ENCODE results near the gene SHH. TPM values are rescaled to one million over a fixed set of nuclear protein-coding genes. Genes with fewer than 3 reads are reported as not detected.

Gene SHH
- total RNA-seq, 1 experiment from 2014 or later, result 4.7 TPM

DNA sequence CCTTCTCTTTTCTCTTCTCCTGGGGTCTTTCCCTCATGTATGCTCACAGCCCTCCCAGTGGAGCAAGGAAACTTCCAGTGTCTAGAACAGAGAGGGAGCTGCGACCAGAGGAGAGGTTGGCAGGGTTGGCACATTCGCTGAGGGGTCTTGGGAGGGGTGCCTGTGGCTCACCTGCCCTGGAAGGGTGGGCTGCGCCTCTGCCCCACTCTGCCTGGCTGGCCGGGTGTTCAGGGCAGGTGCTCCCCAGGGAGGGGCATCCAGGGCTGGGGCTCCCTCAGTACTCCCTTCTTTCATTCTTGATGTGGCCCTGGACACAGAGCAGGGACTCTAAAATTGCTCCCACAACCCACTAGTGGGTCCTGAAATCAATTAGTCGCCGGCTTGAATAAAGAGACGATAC is 16.9 kb downstream of the SHH start:
- POLR2A ChIA-PET, result no interaction called here
- Mint-ChIP-seq H3K4me1 (ENCODE audit: low read depth, unreplicated experiment) (no peaks in the 10 kb centered on the region), H3K4me3 (ENCODE audit: unreplicated experiment) (no peak overlapping the region), H3K27ac (ENCODE audit: unreplicated experiment) (no peak overlapping the region), H3K27me3 (ENCODE audit: insufficient read depth, unreplicated experiment) (no peaks in the 10 kb centered on the region), H3K9me3 (ENCODE audit: unreplicated experiment) (no peaks in the 10 kb centered on the region), H3K36me3 (ENCODE audit: insufficient read depth, unreplicated experiment) (no peaks in the 10 kb centered on the region)
- no peaks in the 10 kb centered on the region for H3K36me3 ChIP-seq (ENCODE audit: control insufficient read depth, insufficient read depth, low read length)
- intact Hi-C loops (cut with micrococcal nuclease; ENCODE audit: unreplicated experiment), result loop anchor here (5.0 kb wide), 1 partner anchor 1022 kb away; no protein-coding TSS in a partner anchor
- TF ChIP-seq, protein P1, sequence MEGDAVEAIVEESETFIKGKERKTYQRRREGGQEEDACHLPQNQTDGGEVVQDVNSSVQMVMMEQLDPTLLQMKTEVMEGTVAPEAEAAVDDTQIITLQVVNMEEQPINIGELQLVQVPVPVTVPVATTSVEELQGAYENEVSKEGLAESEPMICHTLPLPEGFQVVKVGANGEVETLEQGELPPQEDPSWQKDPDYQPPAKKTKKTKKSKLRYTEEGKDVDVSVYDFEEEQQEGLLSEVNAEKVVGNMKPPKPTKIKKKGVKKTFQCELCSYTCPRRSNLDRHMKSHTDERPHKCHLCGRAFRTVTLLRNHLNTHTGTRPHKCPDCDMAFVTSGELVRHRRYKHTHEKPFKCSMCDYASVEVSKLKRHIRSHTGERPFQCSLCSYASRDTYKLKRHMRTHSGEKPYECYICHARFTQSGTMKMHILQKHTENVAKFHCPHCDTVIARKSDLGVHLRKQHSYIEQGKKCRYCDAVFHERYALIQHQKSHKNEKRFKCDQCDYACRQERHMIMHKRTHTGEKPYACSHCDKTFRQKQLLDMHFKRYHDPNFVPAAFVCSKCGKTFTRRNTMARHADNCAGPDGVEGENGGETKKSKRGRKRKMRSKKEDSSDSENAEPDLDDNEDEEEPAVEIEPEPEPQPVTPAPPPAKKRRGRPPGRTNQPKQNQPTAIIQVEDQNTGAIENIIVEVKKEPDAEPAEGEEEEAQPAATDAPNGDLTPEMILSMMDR (IDR thresholded peaks at IDR 0.05; ENCODE audit: insufficient read depth in 1 of 2, low read depth in 1 of 2, low read length in 1 of 2, severe bottlenecking in 1 of 2, unreplicated experiment in 1 of 2), result no peak
- no TSS peak for BruUV-seq (replicated peaks)
- H3K4me1 ChIP-seq, result peaks cover 7% of the 10 kb centered on the region; the same call in 1 of the 2 replicates
- CTCF ChIA-PET, result no interaction called here
- no peaks in the 10 kb centered on the region for H3K9me3 ChIP-seq
- H3K27me3 ChIP-seq (replicated peaks; ENCODE audit: control insufficient read depth, insufficient read depth, low read length), result no peaks in the 10 kb centered on the region
- DNase-seq, result no peak
- no peak overlapping the region for H3K4me3 ChIP-seq (ENCODE audit: low read depth, low read length)

DNA sequence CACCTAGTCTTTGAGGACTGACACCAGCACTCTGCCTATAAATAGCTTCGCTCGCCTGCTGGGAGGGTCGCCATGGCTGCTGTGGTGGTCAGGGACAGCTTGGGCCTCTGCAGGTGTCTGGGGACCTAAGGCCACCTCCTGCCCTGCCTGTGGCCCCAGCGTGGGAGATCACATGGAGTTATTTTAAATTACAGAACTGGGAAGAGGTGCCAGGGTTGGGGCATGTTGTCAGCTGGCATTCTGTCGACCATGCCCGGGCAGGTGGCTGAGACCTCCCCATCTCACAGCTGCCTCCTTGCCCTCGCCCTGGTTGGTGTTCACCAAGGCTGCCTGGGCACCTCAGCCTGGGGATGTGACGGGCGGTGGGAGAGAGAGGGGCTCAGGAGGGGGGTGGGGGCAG is 18.1 kb downstream of the SHH start:
- Mint-ChIP-seq H3K9me3 (ENCODE audit: unreplicated experiment) (no peaks in the 10 kb centered on the region), H3K36me3 (ENCODE audit: insufficient read depth, unreplicated experiment) (peaks cover 2% of the 10 kb centered on the region), H3K4me3 (ENCODE audit: unreplicated experiment) (no peak overlapping the region), H3K27me3 (ENCODE audit: insufficient read depth, unreplicated experiment) (no peaks in the 10 kb centered on the region), H3K4me1 (ENCODE audit: low read depth, unreplicated experiment) (no peaks in the 10 kb centered on the region), H3K27ac (ENCODE audit: unreplicated experiment) (no peak overlapping the region)
- ChIA-PET CTCF (no interaction called here), POLR2A (no interaction called here)
- TF ChIP-seq, protein P1 (IDR thresholded peaks at IDR 0.05; ENCODE audit: insufficient read depth in 1 of 2, low read depth in 1 of 2, low read length in 1 of 2, severe bottlenecking in 1 of 2, unreplicated experiment in 1 of 2), result no peak
- no peak for DNase-seq
- no peaks in the 10 kb centered on the region for H3K36me3 ChIP-seq (ENCODE audit: control insufficient read depth, insufficient read depth, low read length)
- no peaks in the 10 kb centered on the region for H3K27me3 ChIP-seq (replicated peaks; ENCODE audit: control insufficient read depth, insufficient read depth, low read length)
- intact Hi-C loops (cut with micrococcal nuclease; ENCODE audit: unreplicated experiment), result no loop called here
- peaks cover 7% of the 10 kb centered on the region; the same call in 1 of the 2 replicates for H3K4me1 ChIP-seq
- no peak overlapping the region for H3K4me3 ChIP-seq (ENCODE audit: low read depth, low read length)
- no peaks in the 10 kb centered on the region for H3K9me3 ChIP-seq
- no TSS peak for BruUV-seq (replicated peaks)

DNA sequence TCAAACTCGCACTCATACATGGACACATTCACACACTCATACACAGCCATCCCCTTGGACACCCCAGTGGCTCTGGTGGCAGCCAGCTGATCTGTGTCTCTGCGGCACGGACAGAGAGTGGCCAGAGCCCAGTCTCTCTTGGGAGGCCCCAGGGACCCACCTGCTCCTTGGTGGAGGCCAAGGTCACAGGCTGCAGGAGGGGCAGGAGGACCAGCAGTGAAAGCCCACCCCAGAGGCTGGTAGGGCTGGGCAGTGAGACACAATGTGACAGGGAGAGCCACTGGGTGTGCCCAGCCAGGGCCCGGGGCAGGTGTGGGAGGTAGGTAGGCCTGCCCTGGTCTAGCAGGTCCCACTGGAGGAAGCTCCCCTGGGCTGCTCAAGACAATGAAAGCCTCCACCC is 18.5 kb downstream of the SHH start:
- Mint-ChIP-seq H3K27ac (ENCODE audit: unreplicated experiment) (no peak overlapping the region), H3K4me3 (ENCODE audit: unreplicated experiment) (no peak overlapping the region), H3K9me3 (ENCODE audit: unreplicated experiment) (no peaks in the 10 kb centered on the region), H3K36me3 (ENCODE audit: insufficient read depth, unreplicated experiment) (peaks cover 7% of the 10 kb centered on the region), H3K27me3 (ENCODE audit: insufficient read depth, unreplicated experiment) (no peaks in the 10 kb centered on the region), H3K4me1 (ENCODE audit: low read depth, unreplicated experiment) (no peaks in the 10 kb centered on the region)
- TF ChIP-seq, protein P1 (IDR thresholded peaks at IDR 0.05; ENCODE audit: insufficient read depth in 1 of 2, low read depth in 1 of 2, low read length in 1 of 2, severe bottlenecking in 1 of 2, unreplicated experiment in 1 of 2), result no peak
- no peaks in the 10 kb centered on the region for H3K36me3 ChIP-seq (ENCODE audit: control insufficient read depth, insufficient read depth, low read length)
- intact Hi-C loops (cut with micrococcal nuclease; ENCODE audit: unreplicated experiment), result no loop called here
- H3K27me3 ChIP-seq (replicated peaks; ENCODE audit: control insufficient read depth, insufficient read depth, low read length), result no peaks in the 10 kb centered on the region
- DNase-seq, result no peak
- peaks cover 7% of the 10 kb centered on the region; the same call in 1 of the 2 replicates for H3K4me1 ChIP-seq
- POLR2A ChIA-PET, result no interaction called here
- no peak overlapping the region for H3K4me3 ChIP-seq (ENCODE audit: low read depth, low read length)
- BruUV-seq (replicated peaks), result no TSS peak
- H3K9me3 ChIP-seq, result no peaks in the 10 kb centered on the region
- CTCF ChIA-PET, result no interaction called here
